HG03095 (cell line): ENCODE measurements around the gene NACA2.
"Not testable (repeated sequence)": the region's sequence is repeated elsewhere in the genome, so short reads cannot be mapped to it uniquely, and the experiment has no call there.

Source experiments
- ATAC-seq: cut with Tn5 transposase; IDR thresholded peaks from one replicate; pipeline ENCODE4 v1.9.1; 2021; ENCODE audit warnings: moderate library complexity; ENCODE audit not compliant: unreplicated experiment

Gene NACA2

DNA sequence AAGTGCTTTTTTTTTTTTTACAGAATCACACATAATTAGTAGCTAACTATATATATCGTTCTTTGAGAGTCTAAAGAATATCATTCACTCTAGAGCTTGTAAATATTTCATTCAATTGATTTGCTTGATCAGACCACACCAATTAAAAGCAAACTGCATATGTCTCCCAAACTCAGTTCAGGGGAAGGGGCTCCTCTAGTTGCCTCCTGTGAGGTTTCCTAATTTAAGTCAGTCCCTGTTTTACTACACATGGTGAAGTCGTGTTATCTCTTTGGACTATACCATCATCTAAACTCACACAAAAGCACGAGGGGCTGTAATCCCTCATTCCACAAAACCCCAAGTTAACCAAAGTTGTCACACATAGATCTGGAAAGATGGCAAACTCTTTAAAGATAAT is 11.7 kb downstream of the NACA2 start:
- no peak for ATAC-seq

DNA sequence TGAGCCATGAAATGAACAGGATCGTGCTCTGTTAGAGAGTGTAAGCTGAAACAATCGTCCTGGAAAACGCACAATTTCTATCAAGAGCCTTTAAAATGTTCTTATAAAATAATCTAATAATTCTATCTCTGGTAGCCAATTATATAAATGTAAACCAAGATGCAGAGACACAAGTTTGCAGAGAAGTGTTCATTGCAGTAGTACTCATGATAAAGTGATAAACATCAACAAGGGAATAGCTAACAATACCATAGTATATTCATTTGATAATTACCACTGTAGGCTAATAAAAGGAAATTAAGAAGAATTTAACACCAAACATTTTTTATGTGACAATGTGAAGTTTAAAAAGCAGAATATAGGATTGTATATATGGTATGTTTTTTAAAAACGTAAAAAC is 12.4 kb downstream of the NACA2 start:
- ATAC-seq: no peak

DNA sequence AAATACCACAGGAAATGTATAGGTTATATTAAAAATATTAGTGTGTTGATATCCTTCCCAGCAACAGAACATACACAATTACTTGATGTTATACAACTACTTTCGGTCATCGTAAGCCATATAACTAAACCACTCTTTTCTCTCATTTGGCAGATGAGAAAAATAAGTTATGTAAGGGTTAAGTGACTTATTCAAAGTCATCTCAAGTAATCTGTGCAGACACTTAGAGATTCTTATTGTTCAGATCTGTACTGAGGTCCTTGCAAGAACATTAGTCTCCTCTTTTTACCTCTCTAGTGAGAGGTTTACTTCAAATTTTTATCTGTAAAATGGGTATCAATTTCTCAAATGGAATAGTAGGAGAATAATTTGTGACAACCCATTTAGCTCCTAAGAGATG is 15.0 kb downstream of the NACA2 start:
- ATAC-seq: no peak

DNA sequence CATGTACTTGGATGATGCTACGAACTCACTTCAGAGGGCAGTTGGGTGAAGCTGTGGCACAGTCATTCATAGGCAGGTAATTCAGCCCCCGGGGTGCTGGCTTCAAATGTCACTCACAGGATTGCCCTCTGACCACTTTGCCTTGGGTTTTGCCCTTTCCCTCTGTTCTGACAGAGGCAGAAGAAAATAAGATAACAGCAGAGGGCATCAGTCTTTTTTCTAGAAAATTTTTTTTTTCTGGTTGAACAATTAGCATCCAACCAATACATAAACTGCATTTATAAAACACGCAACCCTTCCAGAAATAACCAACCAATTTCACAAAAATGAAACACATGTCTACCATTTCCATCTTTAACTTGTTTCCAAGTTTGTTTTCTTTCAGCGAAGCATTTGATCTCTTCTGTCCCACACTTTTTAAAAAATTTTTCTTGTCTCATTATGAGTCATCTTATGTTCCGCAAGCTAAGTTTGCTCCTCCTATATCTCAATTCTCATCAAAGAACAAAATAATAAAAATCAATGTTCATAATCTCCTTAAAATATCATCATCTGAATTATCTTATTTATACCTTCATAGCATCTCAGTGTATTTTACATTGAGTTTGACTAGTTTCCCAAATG is 15.6 kb downstream of the NACA2 start:
- ATAC-seq: no peak

DNA sequence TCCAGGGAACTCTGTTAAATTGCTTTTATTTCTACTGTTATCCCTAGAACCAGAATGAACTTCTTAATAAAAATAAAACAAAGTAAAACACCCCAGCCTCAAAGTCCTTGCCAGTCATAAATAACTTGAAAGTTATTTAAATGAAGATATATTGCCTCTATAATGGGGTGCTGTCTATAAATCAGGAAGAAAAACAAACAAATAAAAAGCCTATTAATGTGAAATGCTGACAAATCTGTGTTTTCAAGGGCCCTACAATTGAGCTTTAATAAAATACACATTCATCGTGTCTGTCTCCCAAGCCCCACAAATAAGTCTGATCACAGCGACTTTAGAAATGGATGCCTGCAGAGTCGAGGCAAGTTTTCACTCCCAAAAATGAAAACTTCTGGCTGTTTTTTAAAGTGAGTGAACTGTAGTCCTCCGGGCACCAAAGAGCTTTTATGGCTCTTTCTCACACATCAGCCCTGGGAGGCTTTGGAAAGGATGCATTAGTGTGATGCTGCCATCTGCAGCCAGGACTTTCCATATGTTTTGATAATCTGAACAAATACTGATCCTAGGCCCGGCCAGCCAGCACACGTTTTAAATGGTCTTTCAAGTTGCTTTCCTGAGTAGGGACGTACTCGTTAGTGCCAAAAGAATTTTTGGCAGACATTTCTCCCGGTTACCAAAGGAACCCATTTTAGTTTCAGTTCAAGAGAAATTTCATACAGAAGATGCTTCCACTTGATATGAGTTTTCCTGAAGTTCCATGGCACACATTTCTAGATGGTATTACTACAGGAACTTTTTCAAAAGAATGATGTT is 16.3 kb downstream of the NACA2 start:
- no peak for ATAC-seq

DNA sequence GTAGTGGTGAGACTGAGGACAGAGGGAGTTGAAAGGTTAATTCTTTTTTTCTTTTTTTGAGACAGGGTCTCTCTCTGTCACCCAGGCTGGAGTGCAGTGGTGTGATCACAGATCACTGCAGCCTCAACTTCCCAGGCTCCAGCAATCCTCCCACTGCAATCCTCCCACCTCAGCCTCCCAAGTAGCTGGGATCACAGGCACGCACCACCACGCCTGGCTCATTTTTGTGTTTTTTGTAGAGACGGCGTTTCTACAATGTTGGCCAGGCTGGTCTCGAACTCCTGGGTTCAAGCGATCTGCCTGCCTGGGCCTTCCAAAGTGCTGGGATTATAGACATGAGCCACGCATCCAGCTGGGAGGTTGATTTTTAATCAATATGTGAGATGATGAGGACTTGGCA is 18.5 kb downstream of the NACA2 start:
- not testable (repeated sequence) for ATAC-seq

DNA sequence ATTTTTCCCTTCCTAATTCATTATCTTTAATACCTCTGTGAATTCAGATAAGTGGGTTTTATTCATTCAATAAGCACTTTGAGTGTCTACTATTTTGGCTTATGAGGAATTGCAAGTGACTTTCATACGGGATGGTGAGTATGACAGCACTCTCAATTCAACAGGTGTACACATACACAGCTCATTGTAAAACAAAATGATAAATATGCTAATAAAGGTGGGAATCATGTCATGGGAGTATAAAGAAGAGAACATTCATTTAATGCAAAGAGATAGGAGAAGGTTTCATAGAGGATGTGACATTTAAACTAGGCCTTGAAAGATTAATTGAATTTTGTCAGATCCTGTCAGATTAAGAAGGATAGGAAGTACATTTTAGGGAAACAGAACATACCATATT is 19.4 kb downstream of the NACA2 start:
- no peak for ATAC-seq

DNA sequence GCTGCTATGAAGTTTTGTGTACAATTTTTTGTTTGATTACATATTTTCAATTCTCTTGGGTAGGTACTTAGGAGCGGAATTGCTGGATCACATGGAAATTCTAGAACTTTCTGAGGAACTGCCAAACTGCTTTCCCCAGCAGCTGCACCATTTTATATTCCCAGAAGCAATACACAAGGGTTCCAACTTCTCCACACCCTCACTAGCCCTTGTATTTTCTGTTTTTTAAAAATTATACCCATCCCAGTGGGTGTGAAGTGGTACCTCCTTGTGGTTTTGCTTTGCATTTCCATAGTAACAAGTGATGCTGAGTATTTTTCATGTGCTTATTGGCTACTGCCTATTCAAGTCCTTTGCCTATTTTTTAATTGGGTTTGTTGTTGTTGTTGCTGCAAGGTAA is 20.9 kb downstream of the NACA2 start:
- no peak for ATAC-seq

DNA sequence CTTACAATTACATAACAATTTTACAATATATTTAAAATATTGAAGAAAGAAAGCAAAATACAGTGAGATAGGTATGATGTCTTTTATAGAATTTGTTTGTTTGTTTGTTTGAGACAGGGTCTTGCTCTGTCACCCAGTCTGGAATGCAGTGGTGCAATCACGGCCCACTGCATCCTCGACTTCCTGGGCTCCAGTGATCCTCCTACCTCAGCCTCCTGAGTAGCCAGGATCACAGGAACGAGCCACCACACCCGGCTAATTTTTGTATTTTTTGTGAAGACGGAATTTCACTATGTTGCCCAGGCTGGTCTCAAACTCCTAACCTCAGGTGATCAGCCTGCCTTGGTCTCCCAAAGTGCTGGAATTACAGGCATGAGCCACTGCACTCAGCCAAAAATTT is 21.5 kb downstream of the NACA2 start:
- not testable (repeated sequence) for ATAC-seq

DNA sequence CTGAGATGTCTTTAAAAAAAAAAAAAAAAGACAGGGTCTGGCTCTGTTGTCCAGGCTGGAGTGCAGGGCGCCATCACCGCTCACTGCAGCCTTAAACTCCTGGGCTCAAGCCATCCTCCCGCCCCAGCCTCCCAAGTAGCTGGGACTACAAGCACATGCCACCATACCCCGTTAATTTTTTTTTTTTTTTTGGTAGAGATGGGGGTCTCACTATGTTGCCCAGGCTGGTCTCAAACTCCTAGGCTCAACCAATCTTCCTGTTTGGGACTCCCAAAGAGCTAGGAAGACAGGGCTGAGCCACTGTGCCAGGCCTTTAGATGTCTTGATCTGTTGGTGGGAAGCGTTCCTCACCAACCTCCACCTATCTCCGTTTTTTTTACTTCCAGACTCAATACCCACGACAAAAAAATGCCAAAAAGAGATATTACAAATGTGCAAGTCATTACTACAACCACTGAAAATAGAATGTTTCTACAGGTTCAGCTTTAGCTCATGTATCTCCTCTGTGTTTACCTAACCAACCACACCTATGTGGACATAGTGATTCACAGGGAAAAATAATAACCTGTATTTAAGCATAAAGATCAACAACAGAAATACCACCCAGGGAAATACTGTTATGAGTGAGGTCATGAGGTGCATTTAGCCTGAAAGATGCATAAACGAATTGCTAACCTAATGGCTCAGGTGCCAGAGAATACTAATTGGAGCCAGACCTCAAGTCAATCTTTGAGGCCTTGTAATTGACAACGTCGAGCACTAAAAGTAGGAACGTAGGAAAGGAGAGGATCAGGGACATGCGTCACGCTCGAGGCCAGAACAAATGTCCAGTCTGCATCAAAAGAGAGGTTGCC is 22.6 kb downstream of the NACA2 start:
- ATAC-seq: no peak

DNA sequence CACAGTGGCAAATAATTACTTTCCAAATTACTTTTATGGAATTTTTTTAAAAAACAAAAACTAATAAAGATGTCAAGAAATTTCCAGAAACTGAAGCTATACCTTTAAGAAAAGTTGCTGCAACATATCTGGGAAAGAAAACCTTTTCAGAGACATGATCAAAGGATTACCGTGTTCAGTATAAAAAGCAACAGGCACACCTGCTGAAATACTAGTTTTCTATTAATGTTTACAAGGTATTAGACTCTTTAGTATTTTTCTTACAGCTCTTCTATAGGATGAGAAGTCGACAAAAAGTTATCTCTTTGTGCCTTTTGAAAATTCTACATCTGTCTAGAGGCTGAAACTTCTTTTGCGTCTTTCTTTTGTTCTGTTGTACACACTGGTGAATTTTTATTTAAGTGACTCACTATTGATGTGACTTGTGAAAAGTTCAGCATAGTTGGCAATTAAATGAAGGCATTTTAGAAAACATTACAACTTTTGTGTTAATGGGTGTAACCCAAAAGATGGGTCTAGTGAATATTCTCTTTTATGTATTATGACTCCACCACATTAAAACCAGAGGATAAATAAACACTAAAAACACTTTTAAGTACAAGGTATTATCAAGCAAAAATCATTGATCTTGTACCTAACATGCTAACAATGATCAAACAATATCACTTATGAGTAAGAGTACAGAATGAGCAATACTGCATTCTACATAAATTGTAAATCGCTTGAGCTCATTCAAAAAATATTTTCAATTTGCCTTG is 23.8 kb downstream of the NACA2 start:
- no peak for ATAC-seq

DNA sequence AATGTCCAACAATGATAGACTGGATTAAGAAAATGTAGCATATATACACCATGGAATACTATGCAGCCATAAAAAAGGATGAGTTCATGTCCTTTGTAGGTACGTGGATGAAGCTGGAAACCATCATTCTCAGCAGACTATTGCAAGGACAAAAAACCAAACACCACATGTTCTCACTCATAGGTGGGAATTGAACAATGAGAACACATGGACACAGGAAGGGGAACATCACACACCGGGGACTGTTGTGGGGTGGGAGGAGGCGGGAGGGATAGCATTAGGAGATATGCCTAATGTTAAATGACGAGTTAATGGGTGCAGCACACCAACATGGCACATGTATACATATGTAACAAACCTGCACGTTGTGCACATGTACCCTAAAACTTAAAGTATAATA is 24.6 kb downstream of the NACA2 start:
- not testable (repeated sequence) for ATAC-seq

DNA sequence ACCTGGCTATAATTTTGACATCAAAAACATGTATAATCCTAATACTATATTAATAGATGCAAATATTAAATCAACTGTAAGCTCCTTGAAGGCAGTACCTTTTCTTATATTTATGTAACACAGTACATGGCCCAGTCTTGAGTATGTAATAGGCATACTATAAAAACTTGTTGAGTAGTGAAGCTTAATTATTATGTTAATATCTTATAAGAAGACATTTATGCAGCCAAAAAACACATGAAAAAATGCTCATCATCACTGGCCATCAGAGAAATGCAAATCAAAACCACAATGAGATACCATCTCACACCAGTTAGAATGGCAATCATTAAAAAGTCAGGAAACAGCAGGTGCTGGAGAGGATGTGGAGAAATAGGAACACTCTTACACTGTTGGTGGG is 25.2 kb downstream of the NACA2 start:
- not testable (repeated sequence) for ATAC-seq

DNA sequence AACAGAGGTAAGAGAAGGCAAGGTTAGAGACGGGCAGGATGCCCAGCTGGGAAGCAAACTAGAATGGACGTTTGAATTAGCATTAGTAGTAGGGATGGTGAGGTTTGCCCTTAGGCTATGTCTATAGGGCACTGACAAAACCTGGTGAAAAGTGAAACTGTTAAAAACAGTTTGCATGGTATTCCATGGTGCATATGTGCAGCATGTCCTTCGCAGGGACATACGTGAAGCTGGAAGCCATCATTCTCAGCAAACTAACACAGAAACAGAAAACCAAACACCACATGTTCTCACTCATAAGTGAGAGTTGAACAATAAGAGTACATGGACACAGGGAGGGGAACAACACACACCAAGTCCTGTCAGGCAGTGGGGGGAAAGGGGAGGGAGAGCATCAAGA is 25.8 kb downstream of the NACA2 start:
- no peak for ATAC-seq

DNA sequence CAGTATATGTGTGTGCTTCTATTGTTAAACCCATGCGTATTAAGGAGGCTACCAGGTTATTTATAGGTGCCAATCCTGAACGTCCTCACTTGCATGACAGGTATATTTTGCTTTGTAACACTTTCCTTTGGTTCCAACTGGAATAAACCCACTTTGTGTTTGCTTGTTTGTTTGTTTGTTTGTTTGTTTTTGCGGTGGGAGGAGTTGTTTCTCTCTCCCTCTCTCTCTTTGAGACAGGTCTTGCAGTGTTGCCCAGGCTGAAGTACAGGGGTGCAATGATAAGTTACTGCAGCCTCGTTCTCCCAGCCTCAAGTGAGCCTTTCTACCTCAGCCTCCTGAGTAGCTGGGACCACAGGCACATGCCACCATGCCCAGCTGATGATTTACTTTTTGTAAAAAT is 28.7 kb downstream of the NACA2 start:
- ATAC-seq: no peak

DNA sequence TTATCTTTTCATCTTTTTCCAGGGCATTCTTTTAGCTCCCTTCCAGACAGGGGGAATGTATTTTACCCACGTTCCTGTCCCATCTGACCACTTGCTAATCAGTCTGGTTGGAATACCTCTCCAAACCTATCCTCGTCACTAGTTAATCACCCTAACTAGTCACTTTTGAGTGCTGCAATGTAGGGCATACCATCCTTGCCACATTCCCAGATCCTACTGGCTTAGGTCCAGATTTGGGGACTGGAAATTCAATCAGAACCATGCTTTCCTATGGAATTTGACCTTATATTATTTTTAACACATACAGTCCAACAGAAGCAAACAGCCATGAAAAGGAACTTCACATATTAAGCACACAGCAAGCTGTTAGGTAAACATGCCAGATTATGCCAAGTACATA is 29.7 kb downstream of the NACA2 start:
- ATAC-seq: no peak

DNA sequence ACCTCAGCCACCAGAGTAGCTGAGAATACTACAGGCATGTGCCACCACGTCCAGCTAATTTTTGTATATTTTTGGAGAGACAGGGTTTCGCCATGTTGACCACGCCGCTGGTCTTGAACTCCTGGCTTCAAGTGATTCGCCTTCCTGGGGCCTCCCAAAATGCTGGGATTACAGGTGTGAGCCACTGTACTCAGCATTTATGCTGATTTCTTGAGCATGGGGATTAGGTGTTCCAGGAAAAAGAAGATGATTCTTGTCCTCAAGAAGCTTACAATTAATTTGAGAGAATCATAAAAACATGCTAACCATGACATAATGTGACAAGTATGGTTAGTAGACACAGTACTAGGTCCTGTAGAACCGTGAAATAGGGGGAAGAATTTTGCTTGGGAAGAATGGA is 30.9 kb downstream of the NACA2 start:
- ATAC-seq: no peak

DNA sequence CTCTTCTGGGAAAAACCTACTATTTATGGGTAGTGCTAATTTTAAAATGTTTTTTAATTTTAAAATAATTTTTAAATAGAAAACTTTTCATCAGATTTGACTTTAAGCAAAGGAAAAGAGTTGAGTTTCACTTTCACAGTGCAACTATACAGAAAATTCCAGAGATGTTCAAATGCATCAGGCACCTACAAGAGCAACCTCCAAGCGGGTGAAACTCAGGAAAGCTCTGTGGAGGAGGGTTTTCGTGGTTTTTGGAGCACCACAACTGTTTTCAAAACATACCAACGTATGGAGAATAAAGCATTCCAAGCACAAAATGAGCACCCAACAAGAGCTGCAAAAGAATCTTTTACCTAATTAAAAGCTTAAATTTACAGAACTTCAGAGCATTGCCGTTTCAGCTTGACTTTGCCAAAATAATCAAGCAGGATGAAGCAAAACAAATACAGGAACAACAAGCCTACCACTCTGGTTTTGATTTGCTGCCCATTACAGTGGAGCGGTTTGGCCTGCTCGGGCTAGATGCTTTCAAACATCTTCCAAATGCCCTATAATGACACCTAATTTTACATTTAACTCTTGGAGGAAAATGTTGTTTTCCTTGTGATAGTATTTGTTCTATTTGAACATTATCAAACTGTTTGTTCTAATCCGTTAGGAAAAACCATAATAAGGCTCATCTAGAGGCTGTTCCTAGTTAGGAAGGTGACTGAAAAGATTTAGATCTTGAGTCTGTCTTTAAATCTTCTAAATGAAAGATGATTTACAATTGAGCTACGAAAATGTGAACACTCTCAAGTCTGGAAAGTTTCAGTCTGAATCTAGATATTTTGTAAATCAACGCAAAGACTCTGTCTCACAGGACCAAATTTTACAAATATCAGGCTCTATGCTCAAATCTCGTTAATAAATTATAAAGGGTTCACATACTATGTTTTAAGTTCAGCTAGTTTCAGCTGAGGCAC is 34.5 kb downstream of the NACA2 start:
- ATAC-seq: no peak

DNA sequence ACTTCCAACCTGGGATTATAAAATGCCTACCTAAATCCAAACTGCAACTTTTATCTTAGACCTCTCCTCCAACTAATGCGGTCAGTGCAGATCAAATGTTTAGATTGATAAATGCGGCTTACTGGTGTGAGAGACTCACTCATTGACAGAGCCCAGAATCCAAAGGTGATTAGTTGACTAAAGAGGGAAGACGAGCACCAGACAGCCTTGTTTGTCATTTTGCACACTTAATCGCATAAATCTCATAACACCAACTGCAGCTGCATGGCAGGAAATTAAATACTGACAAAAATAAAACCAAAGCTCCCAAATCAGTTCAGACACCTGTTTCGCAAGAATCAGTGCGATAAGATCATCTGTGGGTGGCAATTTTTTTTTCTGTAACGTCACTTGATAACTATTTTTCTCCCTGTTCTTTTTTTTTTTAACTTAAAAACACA is 35.9 kb downstream of the NACA2 start:
- no peak for ATAC-seq

DNA sequence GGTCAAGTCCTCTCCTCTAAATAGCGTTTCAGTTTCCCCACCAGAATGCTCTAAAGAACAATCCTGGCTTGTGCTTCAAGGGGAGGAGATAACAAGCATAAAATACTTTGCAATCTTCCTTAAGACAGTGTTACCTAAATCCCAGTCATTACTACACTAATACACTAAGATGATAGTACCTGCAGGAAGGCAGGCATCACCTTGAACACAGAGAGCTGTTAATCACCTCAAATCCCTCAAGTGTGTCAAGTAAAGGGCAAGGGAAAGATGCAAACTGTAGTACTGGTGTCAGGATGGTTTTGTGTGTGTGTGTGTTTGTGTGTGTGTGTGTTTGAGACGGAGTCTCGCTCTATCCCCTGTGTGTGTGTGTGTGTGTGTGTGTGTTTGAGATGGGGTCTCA is 36.8 kb downstream of the NACA2 start:
- ATAC-seq: no peak
